Measurements from ENCODE around the gene DCAKD. TPM values are rescaled to one million over a fixed set of nuclear protein-coding genes. Genes with fewer than 3 reads are reported as not detected.

The DCAKD gene
- total and polyA plus RNA-seq, 7 donors: 6.4 to 14.2 (median 10.3) TPM

- Histone ChIP-seq H3K9me3 (no peaks in the 10 kb centered on the region), H3K4me3 (no peak overlapping the region), H3K4me1 (no peaks in the 10 kb centered on the region), H3K27ac (no peak overlapping the region), H3K36me3 (ENCODE audit: insufficient read depth in 1 of 2, low read depth in 1 of 2) (peaks cover 0 to 58% of the 10 kb centered on the region in 2 donors), H3K27me3 (ENCODE audit: insufficient read depth in 3 of 3, low read length in 2 of 3) (no peaks in the 10 kb centered on the region)
- DNase-seq (no peak), ATAC-seq (no peak)
- WGBS, 3 donors: 89 to 93% (median 89%) methylated on average over 7 of the region's 7 CpGs
- no peak for TF ChIP-seq CTCF (IDR thresholded peaks at IDR 0.05)
- intact Hi-C loops (cut with DNase I): no loop called here
Measured at GRCh38 chr17:45029096-45029495, 22.3 kb downstream of the DCAKD start.

- H3K4me1 ChIP-seq: peaks cover 15% of the 10 kb centered on the region
- intact Hi-C loops (cut with DNase I): loop anchor here (1.0 to 5.0 kb wide), 2 partner anchors 102 to 245 kb away; no protein-coding TSS in a partner anchor
- 84 to 89% (median 86%) methylated on average over 13 of the region's 13 CpGs for WGBS, 3 donors
- no peak overlapping the region for H3K4me3 ChIP-seq
- no peak for ATAC-seq
- no peak for DNase-seq
- H3K27ac ChIP-seq: no peak overlapping the region
- H3K9me3 ChIP-seq: no peaks in the 10 kb centered on the region
- H3K27me3 ChIP-seq (ENCODE audit: insufficient read depth in 3 of 3, low read length in 2 of 3): no peaks in the 10 kb centered on the region
- TF ChIP-seq CTCF (IDR thresholded peaks at IDR 0.05): no peak
- H3K36me3 ChIP-seq (ENCODE audit: insufficient read depth in 1 of 2, low read depth in 1 of 2): peaks cover 0 to 11% of the 10 kb centered on the region in 2 donors
Measured at GRCh38 chr17:45022655-45023339, 28.6 kb downstream of the DCAKD start.

GRCh38 chr17:45022288-45022648 is 29.2 kb downstream of the DCAKD start:
- no peaks in the 10 kb centered on the region for H3K27me3 ChIP-seq (ENCODE audit: insufficient read depth in 3 of 3, low read length in 2 of 3)
- DNase-seq (no peak), ATAC-seq (peak; percentile 7 to 18 (median 10))
- WGBS, 3 donors: 51 to 60% (median 53%) methylated on average over 8 of the region's 8 CpGs
- peak overlapping the region; percentile 30 for H3K27ac ChIP-seq
- TF ChIP-seq CTCF (IDR thresholded peaks at IDR 0.05): no peak
- peaks cover 15% of the 10 kb centered on the region for H3K4me1 ChIP-seq
- H3K4me3 ChIP-seq: peak overlapping the region; percentile 67
- no peaks in the 10 kb centered on the region for H3K9me3 ChIP-seq
- H3K36me3 ChIP-seq (ENCODE audit: insufficient read depth in 1 of 2, low read depth in 1 of 2): peaks cover 0 to 11% of the 10 kb centered on the region in 2 donors
- intact Hi-C loops (cut with DNase I): loop anchor here (1.0 to 5.0 kb wide), 2 partner anchors 102 to 245 kb away; no protein-coding TSS in a partner anchor

- ATAC-seq (peak; percentile 85 to 90 (median 87)), DNase-seq (peak; percentile 73 to 85)
- WGBS, 3 donors: 4 to 6% (median 6%) methylated on average over 50 to 57 of the region's 57 CpGs
- Histone ChIP-seq H3K36me3 (ENCODE audit: insufficient read depth in 1 of 2, low read depth in 1 of 2) (peaks cover 0 to 7% of the 10 kb centered on the region in 2 donors), H3K27ac (peak overlapping the region; percentile 68), H3K4me3 (peak overlapping the region; percentile 67), H3K9me3 (no peaks in the 10 kb centered on the region), H3K27me3 (ENCODE audit: insufficient read depth in 3 of 3, low read length in 2 of 3) (no peaks in the 10 kb centered on the region), H3K4me1 (peaks cover 15% of the 10 kb centered on the region)
- intact Hi-C loops (cut with DNase I): loop anchor here (1.0 to 5.0 kb wide), 4 partner anchors 78 to 244 kb away; no protein-coding TSS in a partner anchor
- peak; percentile 99 for TF ChIP-seq CTCF (IDR thresholded peaks at IDR 0.05)
Measured at GRCh38 chr17:45021607-45022287, 29.7 kb downstream of the DCAKD start.
